ENCODE results near the gene CHN1. TPM values are rescaled to one million over a fixed set of nuclear protein-coding genes. Genes with fewer than 3 reads are reported as not detected.

The CHN1 gene
- polyA plus RNA-seq, 1 of the 3 experiments (the other 2 are of a cell fraction): 31.6 TPM

- TF ChIP-seq REST (IDR thresholded peaks at IDR 0.05; ENCODE audit: low read depth, low read length) (no peak), SIN3A (IDR thresholded peaks at IDR 0.05; ENCODE audit: borderline replicate concordance, low read depth, low read length) (no peak), TAF1 (IDR thresholded peaks at IDR 0.05; ENCODE audit: borderline replicate concordance, low read depth, low read length) (peak; percentile 55; the same call in 1 of the 2 replicates), GABPA (IDR thresholded peaks at IDR 0.05; ENCODE audit: low read depth) (no peak), FOXM1 (IDR thresholded peaks at IDR 0.05; ENCODE audit: low read depth) (peak; percentile 46; the same call in 1 of the 2 replicates), RAD21 (IDR thresholded peaks at IDR 0.05; ENCODE audit: low read length) (no peak), TCF12 (IDR thresholded peaks at IDR 0.05) (peak; percentile 99), GATA2 (CRISPR knock-in tag; IDR thresholded peaks at IDR 0.05) (no peak), RFX5 (IDR thresholded peaks at IDR 0.05; ENCODE audit: low read length) (no peak), USF2 (IDR thresholded peaks at IDR 0.05; ENCODE audit: borderline replicate concordance, low read depth, low read length) (no peak), FOXJ3 (CRISPR knock-in tag; IDR thresholded peaks at IDR 0.05) (0 out of 2 replicates have a peak, but pooled peaks have one; percentile 27), SMC3 (IDR thresholded peaks at IDR 0.05; ENCODE audit: low read depth, low read length) (no peak), FOSL2 (IDR thresholded peaks at IDR 0.05; ENCODE audit: borderline replicate concordance, low read depth) (peak; percentile 33; the same call in 1 of the 2 replicates), EP300 (IDR thresholded peaks at IDR 0.05; ENCODE audit: borderline replicate concordance in 1 of 2, low read depth in 1 of 2, low read length in 1 of 2) (peak in 1 of 2 experiments; percentile 87; a peak in 3 of 4 replicates), NRF1 (IDR thresholded peaks at IDR 0.05; ENCODE audit: low read depth, low read length) (no peak), RCOR1 (IDR thresholded peaks at IDR 0.05; ENCODE audit: low read length) (peak; percentile 54; the same call in 1 of the 2 replicates), POLR2AphosphoS5 (IDR thresholded peaks at IDR 0.05; ENCODE audit: low read depth, low read length) (peak; percentile 88)
Observed at GRCh38 chr2:174787487-174788205, 217.5 kb downstream of the CHN1 start (continued).
